Measurements from ENCODE around the gene WDR70. TPM values are rescaled to one million over a fixed set of nuclear protein-coding genes. Genes with fewer than 3 reads are reported as not detected.
"Not testable (repeated sequence)": the region's sequence is repeated elsewhere in the genome, so short reads cannot be mapped to it uniquely, and the experiment has no call there.

WDR70 gene
- total RNA-seq, 2 donors from 2014 or later: 16.2 to 27.1 TPM

GRCh38 chr5:37514946-37515345 lies 135.8 kb downstream of the WDR70 start:
- no peaks in the 10 kb centered on the region for H3K9me3 ChIP-seq
- no peaks in the 10 kb centered on the region for H3K36me3 ChIP-seq
- DNase-seq (ENCODE audit: low spot score): no peak
- 93% methylated on average over 1 of the region's 1 CpG for WGBS
- intact Hi-C loops (cut with DNase I): no loop called here
- TF ChIP-seq CTCF (IDR thresholded peaks at IDR 0.05) (no peak), POLR2A (IDR thresholded peaks at IDR 0.05) (no peak), POLR2AphosphoS5 (IDR thresholded peaks at IDR 0.05) (no peak)
- H3K4me3 ChIP-seq: no peak overlapping the region
- no peaks in the 10 kb centered on the region for H3K27me3 ChIP-seq (replicated peaks; ENCODE audit: insufficient read depth)
- H3K4me1 ChIP-seq (replicated peaks): no peaks in the 10 kb centered on the region
- H3K27ac ChIP-seq: no peak overlapping the region

DNA sequence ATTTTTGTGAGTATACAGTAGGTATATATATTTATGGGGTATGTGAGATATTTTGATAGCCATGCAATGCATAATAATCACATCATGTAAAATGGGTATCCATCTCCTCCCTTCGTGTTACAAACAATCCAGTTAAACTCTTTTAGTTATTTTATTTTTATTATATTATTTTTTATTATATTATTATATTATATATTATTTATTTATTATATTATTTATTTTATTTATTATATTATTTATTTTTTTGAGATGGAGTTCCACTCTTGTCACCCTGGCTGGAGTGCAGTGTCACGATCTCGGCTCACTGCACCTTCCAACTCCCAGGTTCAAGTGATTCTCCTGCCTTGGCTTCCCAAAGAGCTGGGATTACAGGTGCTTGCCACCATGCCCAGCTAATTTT lies 138.6 kb downstream of the WDR70 start:
- 96% methylated on average over 3 of the region's 3 CpGs for WGBS
- no peaks in the 10 kb centered on the region for H3K9me3 ChIP-seq
- no peaks in the 10 kb centered on the region for H3K4me1 ChIP-seq (replicated peaks)
- intact Hi-C loops (cut with DNase I): no loop called here
- no peak overlapping the region for H3K27ac ChIP-seq
- no peak for DNase-seq (ENCODE audit: low spot score)
- H3K4me3 ChIP-seq: no peak overlapping the region
- TF ChIP-seq CTCF (IDR thresholded peaks at IDR 0.05): no peak
- no peak for TF ChIP-seq POLR2AphosphoS5 (IDR thresholded peaks at IDR 0.05)
- no peak for TF ChIP-seq POLR2A (IDR thresholded peaks at IDR 0.05)
- H3K36me3 ChIP-seq: no peaks in the 10 kb centered on the region
- H3K27me3 ChIP-seq (replicated peaks; ENCODE audit: insufficient read depth): no peaks in the 10 kb centered on the region

- H3K27ac ChIP-seq; DNase-seq (ENCODE audit: low spot score); H3K4me3 ChIP-seq; H3K9me3 ChIP-seq; H3K4me1 ChIP-seq (replicated peaks); intact Hi-C loops (cut with DNase I); H3K27me3 ChIP-seq (replicated peaks; ENCODE audit: insufficient read depth); H3K36me3 ChIP-seq: not testable (repeated sequence)
- WGBS: 99% methylated on average over 5 of the region's 5 CpGs
Measured at GRCh38 chr5:37518356-37518755, 139.2 kb downstream of the WDR70 start.

DNA sequence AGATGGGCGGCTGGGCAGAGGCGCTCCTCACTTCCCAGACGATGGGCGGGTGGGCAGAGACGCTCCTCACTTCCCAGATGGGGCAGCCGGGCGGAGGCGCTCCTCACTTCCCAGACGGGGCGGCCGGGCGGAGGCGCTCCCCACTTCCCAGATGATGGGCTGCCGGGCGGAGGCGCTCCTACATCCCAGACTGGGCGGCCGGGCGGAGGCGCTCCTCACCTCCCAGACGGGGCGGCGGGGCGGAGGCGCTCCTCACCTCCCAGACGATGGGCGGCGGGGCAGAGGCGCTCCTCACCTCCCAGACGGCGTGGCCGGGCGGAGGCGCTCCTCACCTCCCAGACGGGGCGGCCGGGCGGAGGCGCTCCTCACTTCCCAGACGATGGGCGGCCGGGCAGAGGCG lies 140.2 kb downstream of the WDR70 start:
- 95% methylated on average over 33 of the region's 43 CpGs for WGBS

DNA sequence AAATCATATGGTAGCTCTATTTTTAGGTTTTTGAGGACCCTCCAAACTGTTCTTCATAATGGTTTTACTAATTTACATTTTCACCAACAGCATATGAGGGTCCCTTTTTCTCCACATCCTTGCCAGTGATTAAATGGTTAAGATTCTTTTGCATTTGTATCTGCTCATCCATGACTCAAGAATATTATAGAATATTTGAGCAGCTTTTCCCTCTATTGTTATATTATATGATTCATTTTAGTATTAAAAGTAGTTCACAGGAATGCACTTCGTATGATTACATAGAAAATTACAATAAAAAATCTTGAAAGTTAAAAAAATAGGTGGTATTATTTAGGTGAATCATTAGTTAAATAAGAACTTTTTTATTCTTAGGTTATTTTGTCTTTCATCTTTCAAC lies 140.7 kb downstream of the WDR70 start:
- Histone ChIP-seq H3K27me3 (replicated peaks; ENCODE audit: insufficient read depth) (no peaks in the 10 kb centered on the region), H3K9me3 (no peaks in the 10 kb centered on the region), H3K4me3 (no peak overlapping the region), H3K4me1 (replicated peaks) (no peaks in the 10 kb centered on the region), H3K27ac (no peak overlapping the region), H3K36me3 (no peaks in the 10 kb centered on the region)
- TF ChIP-seq POLR2A (IDR thresholded peaks at IDR 0.05) (no peak), CTCF (IDR thresholded peaks at IDR 0.05) (no peak), POLR2AphosphoS5 (IDR thresholded peaks at IDR 0.05) (no peak)
- DNase-seq (ENCODE audit: low spot score): no peak
- intact Hi-C loops (cut with DNase I): no loop called here
- WGBS: 98% methylated on average over 1 of the region's 1 CpG

More for the DNA sequence above, 140.2 kb downstream of the WDR70 start:
- intact Hi-C loops (cut with DNase I): no loop called here
- H3K27me3 ChIP-seq (replicated peaks; ENCODE audit: insufficient read depth): no peaks in the 10 kb centered on the region
- no peaks in the 10 kb centered on the region for H3K4me1 ChIP-seq (replicated peaks)
- TF ChIP-seq POLR2A (IDR thresholded peaks at IDR 0.05) (no peak), CTCF (IDR thresholded peaks at IDR 0.05) (no peak), POLR2AphosphoS5 (IDR thresholded peaks at IDR 0.05) (no peak)
- no peak overlapping the region for H3K4me3 ChIP-seq
- no peak overlapping the region for H3K27ac ChIP-seq
- no peak for DNase-seq (ENCODE audit: low spot score)
- H3K9me3 ChIP-seq: no peaks in the 10 kb centered on the region
- H3K36me3 ChIP-seq: no peaks in the 10 kb centered on the region

Measured in prostate gland (tissue), 2 donors.